ENCODE results near the gene RAB40B. TPM values are rescaled to one million over a fixed set of nuclear protein-coding genes. Genes with fewer than 3 reads are reported as not detected.
A peak's percentile ranks its signal among the peaks of the same experiment; 100 is the strongest.

Gene RAB40B
- total RNA-seq, 3 donors from 2014 or later, result 8.8 to 25.6 (median 12.8) TPM

DNA sequence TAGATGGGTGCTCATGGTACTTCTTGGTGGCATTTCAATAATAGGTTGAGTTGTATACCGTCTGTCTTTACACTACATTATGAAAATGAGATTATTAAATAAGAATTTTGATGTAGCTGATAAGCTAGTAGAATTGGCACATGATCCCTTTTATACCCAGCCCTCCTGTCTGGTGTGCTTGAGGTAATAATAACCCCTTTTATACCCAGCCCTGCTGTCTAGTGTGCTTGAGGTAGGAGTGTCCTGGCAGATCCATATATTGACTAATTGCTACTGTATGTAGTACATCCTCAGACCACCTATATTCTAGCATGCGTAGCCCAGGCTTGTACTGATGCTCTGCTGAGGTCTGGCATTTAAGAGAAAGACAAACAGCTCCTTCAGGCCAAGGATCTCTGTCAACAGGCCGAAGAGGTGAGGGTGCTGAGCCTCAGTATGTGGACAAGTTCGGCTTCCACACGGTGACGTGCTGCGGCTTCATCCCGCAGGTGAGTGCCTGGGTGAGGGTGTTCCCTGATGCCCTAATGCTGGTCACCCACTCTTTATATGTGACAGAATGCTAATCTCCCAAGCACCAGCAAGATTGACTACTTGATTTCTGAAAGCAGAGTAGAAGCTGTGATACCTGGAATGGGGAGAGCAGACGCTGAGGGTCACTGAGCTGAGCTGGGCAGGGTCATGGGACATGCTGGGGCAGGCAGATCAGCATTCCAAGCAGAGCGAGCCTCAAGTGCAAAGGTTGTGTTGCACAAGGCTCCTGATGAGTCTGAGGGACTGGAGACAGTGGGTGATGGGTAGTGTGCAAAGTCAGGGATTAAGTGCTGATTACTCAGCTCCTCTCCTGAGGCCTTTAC, 42.6 kb upstream of the RAB40B start:
- intact Hi-C loops (cut with DNase I; ENCODE audit: low total_unique reads), result loop anchor here (5.0 kb wide), 1 partner anchor 819 kb away; no protein-coding TSS in a partner anchor

DNA sequence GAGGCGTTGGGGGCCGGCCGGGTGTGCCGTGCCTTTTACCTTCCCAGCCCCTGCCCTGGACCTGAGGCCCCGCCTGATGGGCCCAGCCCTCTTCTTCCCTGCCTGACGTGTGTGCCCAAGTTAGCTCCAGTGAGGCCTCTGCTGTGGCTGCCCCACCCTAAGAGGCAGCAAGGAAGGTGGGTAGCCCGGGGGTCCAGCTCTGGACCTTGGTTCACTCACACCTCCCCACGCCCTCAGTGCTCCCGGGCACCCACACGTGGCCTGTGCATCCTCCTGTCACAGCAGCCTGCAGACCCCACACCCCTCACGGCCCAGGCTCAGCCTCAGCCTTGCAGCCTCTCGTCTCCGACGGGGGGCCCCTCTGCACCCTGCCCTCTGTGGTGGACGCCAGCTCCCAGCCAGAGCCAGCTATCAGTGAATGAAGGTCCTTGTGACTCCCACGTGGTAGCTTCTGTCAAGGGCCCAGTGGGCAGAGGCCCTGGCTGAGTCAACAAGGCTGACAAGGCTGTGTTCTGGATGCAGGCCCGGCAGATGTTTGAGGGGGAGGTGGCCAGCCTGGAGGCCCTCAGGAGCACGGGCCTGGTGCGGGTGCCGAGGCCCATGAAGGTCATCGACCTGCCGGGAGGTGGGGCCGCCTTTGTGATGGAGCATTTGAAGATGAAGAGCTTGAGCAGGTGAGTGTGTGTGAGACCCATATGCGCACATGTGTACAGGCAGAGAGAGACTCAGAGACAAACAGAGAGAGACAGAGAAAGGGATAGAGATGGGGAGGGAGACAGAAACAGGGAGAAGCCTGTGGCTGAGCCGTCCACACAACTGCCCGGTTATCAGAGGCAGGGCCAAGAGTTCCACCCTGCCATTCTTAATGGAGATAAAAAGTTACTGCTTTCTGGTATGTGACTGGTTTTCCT, 39.7 kb upstream of the RAB40B start:
- no peak for DNase-seq (ENCODE audit: low spot score in 2 of 2)
- TF ChIP-seq CTCF (IDR thresholded peaks at IDR 0.05) (no peak), POLR2A (IDR thresholded peaks at IDR 0.05) (no peak), POLR2AphosphoS5 (IDR thresholded peaks at IDR 0.05) (no peak)
- Histone ChIP-seq H3K27ac (no peak overlapping the region), H3K9me3 (no peaks in the 10 kb centered on the region), H3K36me3 (no peaks in the 10 kb centered on the region), H3K27me3 (no peaks in the 10 kb centered on the region), H3K4me1 (peaks cover 6 to 7% of the 10 kb centered on the region in 2 donors), H3K4me3 (no peak overlapping the region)
- intact Hi-C loops (cut with DNase I; ENCODE audit: low total_unique reads), result no loop called here

More for the DNA sequence above, 42.6 kb upstream of the RAB40B start:
- Histone ChIP-seq H3K36me3 (no peaks in the 10 kb centered on the region), H3K9me3 (peaks cover 0 to 5% of the 10 kb centered on the region in 2 donors), H3K4me1 (peaks cover 0 to 7% of the 10 kb centered on the region in 2 donors), H3K4me3 (no peak overlapping the region), H3K27me3 (no peaks in the 10 kb centered on the region), H3K27ac (no peak overlapping the region)
- TF ChIP-seq POLR2A (IDR thresholded peaks at IDR 0.05) (no peak), CTCF (IDR thresholded peaks at IDR 0.05) (no peak), POLR2AphosphoS5 (IDR thresholded peaks at IDR 0.05) (no peak)
- DNase-seq (ENCODE audit: low spot score in 2 of 2), result no peak

GRCh38 chr17:82736511-82737185, 38.1 kb upstream of the RAB40B start:
- Histone ChIP-seq H3K27ac (no peak overlapping the region), H3K4me3 (peak overlapping the region in 1 of 3 donors; percentile 74)

More at GRCh38 chr17:82736511-82737185, 38.1 kb upstream of the RAB40B start:
- TF ChIP-seq POLR2A (IDR thresholded peaks at IDR 0.05) (no peak), POLR2AphosphoS5 (IDR thresholded peaks at IDR 0.05) (no peak), CTCF (IDR thresholded peaks at IDR 0.05) (no peak)
- intact Hi-C loops (cut with DNase I; ENCODE audit: low total_unique reads), result no loop called here
- H3K4me1 ChIP-seq, result peaks cover 6 to 7% of the 10 kb centered on the region in 2 donors
- no peaks in the 10 kb centered on the region for H3K36me3 ChIP-seq
- no peak for DNase-seq (ENCODE audit: low spot score in 2 of 2)
- H3K27me3 ChIP-seq, result no peaks in the 10 kb centered on the region
- no peaks in the 10 kb centered on the region for H3K9me3 ChIP-seq

All from breast epithelium (tissue), 4 donors.